GM21381 (cell line): ENCODE measurements around the gene RFTN1.

Experiments
- ATAC-seq: cut with Tn5 transposase; IDR thresholded peaks from one replicate; pipeline ENCODE4 v1.9.1; 2021; ENCODE audit warnings: mild to moderate bottlenecking, moderate library complexity; ENCODE audit not compliant: unreplicated experiment

RFTN1 gene

DNA sequence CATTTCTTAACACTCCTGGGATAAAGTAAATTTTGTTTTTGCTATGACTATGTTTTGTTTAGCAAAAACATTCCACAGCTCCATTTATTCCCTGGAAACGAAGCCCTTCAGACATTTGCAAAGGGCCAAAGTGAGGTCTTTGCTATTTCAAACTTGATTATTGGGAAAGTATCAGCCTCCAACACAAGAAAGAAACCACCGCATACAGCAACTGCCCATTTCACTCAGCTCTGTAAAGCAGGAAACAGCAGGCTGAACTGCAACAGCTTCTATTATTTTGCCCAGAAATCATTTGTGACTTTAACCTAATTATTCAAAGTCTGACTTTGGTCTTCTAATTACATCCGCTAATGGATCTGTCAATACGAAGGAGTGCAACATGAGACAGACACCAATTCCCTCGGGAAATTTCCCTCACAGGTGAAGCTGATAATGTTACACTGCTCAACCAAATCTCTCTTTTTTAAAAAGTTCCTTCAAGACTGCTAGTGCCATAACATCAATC is 72.1 kb downstream of the RFTN1 start:
- ATAC-seq: no peak

DNA sequence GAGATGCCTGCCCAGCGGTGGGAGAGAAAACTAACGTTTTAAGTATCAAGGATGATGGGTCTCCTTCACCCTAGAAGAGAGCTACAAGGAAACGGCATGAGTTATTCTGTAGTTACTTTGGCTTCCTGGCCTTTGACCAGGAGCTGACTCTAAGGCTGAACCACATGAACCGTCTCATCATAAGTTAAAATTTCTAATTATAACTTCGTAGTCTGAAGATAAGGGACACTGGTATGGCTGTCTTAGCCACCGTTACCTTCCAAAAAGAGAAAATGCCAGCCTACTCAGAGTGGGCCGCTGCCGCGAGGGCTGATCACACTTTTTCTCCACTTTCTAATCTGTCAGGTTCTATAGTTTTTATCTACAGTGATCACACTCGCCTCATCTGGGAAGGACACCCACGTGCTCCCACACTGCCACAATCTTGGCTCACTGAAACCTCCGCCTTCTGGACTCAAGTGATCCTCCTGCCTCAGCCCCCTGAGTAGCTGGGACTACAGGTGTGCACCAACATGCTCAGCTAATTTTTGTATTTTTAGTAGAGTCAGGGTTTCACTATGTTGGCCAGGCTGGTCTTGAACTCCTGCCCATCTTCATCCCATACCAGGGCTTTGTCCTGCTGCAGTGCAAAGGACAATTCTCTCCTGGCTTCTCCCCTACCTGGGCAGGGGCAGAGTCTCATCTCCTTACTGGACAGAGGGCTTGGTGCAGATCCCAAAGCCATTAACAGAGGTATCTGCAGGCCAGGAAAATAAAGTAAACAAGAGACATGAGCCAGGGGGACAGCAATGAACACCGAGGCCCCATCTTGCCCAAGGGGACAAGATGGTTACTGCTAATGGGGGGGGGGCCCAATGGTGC is 73.4 kb downstream of the RFTN1 start:
- ATAC-seq: no peak

DNA sequence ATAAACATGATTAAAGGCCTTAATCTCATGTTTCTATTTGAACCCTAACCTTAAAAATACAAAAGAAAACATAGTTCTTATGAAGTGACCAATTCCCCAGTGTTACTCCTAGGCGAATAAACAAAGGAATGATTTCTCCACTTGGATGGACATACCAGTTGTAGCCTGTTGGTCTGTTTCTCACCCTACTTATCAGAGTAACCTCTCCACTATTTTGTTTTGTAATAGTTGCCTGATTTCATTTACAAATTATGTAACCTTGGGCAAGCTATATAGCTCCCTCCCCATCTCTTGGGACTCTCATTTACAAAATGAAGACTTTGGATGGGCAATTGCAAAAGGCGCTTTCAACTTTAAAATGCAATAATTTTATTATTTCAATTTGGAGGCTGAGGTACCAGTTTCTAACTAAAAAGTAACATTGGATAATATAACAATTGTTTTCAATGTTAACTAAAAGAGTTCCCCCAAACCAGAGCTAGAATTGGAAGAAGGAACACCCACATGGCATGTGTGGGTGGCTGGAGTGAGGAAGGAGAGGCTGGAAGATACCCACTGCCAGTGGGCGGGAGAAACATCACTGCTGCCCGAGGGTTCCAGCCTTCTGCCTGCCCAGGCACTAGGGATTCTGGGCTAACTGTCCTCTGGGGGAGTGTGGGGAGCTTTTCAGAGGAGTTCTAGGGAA is 74.2 kb downstream of the RFTN1 start:
- no peak for ATAC-seq

DNA sequence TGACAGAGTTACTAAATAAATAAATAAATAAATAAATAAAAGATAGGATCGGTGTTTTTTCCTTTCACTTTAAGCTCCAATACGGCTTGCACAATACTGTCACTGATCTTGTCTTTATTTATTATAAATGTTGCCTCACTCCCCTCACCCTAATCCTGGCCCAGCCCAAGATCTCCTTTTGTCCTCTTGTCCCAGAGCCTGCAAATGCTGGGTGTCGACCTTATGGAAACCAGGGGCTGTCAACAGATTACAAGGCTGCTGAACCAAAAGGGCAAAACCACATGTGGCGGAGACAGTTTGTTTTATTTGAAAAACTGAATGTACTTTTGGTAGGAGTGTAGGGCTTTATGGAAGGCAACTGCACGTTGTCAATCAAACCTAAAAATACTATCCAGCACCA is 75.9 kb downstream of the RFTN1 start:
- ATAC-seq: no peak

DNA sequence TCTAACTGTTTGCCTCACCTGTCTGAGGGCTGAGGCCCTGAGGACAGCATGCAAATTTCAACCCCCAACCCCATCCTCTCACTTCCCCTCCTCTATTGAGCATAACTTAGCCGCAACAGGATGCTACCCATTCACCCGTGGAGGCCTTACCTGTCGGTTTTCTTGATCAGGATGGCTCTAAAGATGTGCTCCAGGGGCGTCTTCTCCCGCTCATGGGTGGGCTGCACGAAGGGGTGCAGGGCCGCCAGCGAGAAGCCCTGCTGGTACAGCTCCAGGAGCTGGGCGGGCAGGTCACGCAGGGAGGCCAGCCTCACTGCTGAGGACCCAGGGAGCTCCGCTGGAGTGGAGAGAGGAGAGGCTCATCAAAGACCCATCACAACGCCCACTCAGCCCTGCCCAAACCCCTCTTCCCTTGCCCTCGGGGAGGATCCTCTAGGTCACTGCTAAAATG is 79.8 kb downstream of the RFTN1 start:
- ATAC-seq: peak; percentile 72

- peak; percentile 32 for ATAC-seq
Measured at GRCh38 chr3:16432714-16433113, 80.8 kb downstream of the RFTN1 start.

GRCh38 chr3:16430717-16431630 is 82.5 kb downstream of the RFTN1 start:
- ATAC-seq: peak; percentile 46

- ATAC-seq: no peak
Measured at GRCh38 chr3:16429086-16429485, 84.4 kb downstream of the RFTN1 start.

- ATAC-seq: no peak
Measured at GRCh38 chr3:16428612-16429011, 84.9 kb downstream of the RFTN1 start.

DNA sequence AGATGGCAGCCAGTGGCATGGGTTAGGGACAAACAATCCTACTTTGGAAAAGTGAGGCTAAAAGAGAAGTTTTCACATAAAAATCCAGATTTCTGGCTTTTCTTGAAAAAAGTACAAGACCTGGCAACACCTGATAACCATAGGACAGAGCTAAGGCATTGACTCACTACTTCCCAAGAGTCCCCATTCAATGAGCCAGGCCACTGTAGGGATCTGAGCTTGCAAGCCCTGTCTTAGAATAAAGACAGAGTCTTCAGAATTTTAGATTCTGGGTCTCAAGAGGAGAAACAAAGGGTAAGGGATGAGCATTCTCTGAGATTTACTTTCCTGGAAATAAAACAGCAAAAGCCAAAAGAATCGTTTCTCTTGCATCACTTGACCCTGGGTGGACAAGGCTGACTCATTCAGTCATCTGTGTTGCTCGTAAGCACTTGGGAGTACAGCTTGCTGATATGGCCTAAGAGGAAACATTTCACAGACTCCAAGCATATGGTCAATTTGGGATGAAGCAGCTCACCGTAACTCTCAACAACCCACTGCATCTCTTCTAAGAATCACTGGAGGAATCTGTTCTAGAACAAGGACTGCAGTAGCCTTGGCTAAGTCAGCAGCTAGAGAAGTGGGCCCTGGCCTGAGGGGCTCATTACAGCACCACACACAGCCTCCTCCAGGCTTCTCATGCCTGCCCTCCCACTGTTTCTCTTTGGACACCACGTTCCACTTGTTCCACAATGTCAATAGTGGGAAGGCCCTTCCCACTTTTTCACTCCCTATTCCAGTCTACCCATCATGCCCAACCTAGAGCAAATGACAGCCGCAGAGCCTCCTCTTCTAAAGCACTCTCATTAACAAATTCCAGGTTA is 86.2 kb downstream of the RFTN1 start:
- no peak for ATAC-seq

DNA sequence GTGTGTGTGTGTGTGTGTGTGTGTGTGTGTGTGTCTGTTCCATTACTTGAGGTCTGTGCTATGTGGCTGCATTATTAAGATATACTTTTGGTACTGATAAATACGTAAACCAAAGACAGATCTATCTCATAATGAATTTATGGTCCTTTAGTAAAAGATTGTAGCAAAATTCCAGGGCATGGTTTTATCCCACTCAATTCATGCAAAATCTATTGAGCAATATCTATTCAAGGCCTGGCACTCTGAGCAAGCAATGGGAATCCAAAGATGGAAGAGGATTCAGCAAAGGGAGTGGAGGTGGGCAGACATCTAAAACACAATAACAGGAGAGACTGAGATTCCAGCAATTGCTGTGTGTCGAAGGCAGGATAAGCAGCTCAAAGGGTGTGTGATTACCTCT is 86.8 kb downstream of the RFTN1 start:
- ATAC-seq: no peak

- no peak for ATAC-seq
Measured at GRCh38 chr3:16426029-16426400, 87.5 kb downstream of the RFTN1 start.

- no peak for ATAC-seq
Measured at GRCh38 chr3:16425398-16426028, 88.0 kb downstream of the RFTN1 start.

GRCh38 chr3:16423947-16424673 is 89.4 kb downstream of the RFTN1 start:
- ATAC-seq: peak; percentile 56

- no peak for ATAC-seq
Measured at GRCh38 chr3:16423298-16423697, 90.2 kb downstream of the RFTN1 start.

DNA sequence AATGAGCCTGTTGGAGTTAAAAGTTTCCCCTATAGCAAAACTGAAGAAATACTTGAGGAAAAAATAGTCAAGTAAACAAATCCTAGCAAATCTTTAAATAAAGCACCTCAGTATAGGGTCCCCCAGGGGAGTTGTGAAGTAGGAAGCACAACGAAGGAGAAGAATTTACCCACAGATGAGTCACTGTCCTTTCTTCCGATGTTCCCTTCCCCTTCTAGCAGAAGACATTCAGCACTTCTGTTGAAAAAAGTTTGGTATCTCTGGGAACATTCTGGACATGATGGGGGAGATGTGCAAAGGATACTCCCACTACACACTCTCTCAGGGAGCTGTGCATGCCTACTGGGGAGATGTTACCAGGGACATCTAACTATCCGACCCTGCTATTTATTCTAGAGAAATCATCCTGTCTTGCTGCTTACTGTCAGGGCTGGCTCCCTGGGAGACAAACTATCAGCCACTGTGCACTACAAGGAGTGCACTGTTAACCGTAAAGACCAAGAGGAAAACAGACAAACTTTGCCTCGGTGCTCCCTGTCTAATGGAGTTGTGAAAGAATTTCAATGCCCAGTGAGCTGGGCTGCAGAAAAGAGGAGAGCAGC is 93.8 kb downstream of the RFTN1 start:
- ATAC-seq: no peak

GRCh38 chr3:16417945-16418739 is 95.4 kb downstream of the RFTN1 start:
- no peak for ATAC-seq
